CD4-positive, alpha-beta T cell treated with Interleukin-15 for 1 hour (primary cell): Measurements from ENCODE around the gene IGLL5.
A peak's percentile ranks its signal among the peaks of the same experiment; 100 is the strongest.
"Not testable (repeated sequence)": the region's sequence is repeated elsewhere in the genome, so short reads cannot be mapped to it uniquely, and the experiment has no call there.

Experiments
- DNase-seq: peaks from one replicate; pipeline ENCODE4 v3.0.0-alpha.2; 2020

The IGLL5 gene

GRCh38 chr22:22902247-22903001 is 14.8 kb downstream of the IGLL5 start:
- DNase-seq = no peak

- DNase-seq = no peak
Observed at GRCh38 chr22:22903355-22903777, 15.8 kb downstream of the IGLL5 start.

GRCh38 chr22:22903781-22904192 is 16.2 kb downstream of the IGLL5 start:
- not testable (repeated sequence) for DNase-seq

- not testable (repeated sequence) for DNase-seq
Observed at GRCh38 chr22:22904736-22905135, 17.1 kb downstream of the IGLL5 start.

- DNase-seq = not testable (repeated sequence)
Observed at GRCh38 chr22:22906391-22906790, 18.8 kb downstream of the IGLL5 start.

- no peak for DNase-seq
Observed at GRCh38 chr22:22906907-22907550, 19.4 kb downstream of the IGLL5 start.

GRCh38 chr22:22907551-22908494 is 20.2 kb downstream of the IGLL5 start:
- DNase-seq = no peak

- DNase-seq = no peak
Observed at GRCh38 chr22:22908495-22908861, 20.9 kb downstream of the IGLL5 start.

- no peak for DNase-seq
Observed at GRCh38 chr22:22908941-22909604, 21.5 kb downstream of the IGLL5 start.

- no peak for DNase-seq
Observed at GRCh38 chr22:22909605-22910271, 22.1 kb downstream of the IGLL5 start.

GRCh38 chr22:22910272-22911240 is 22.9 kb downstream of the IGLL5 start:
- DNase-seq = no peak

- DNase-seq = no peak
Observed at GRCh38 chr22:22911327-22912134, 23.9 kb downstream of the IGLL5 start.

- DNase-seq = peak; percentile 9
Observed at GRCh38 chr22:22912135-22912987, 24.7 kb downstream of the IGLL5 start.

GRCh38 chr22:22912988-22913253 is 25.3 kb downstream of the IGLL5 start:
- DNase-seq = no peak

- DNase-seq = peak; percentile 30
Observed at GRCh38 chr22:22913989-22914388, 26.4 kb downstream of the IGLL5 start.

GRCh38 chr22:22914726-22915669 is 27.4 kb downstream of the IGLL5 start:
- peak; percentile 12 for DNase-seq

- peak; percentile 16 for DNase-seq
Observed at GRCh38 chr22:22915670-22916035, 28.0 kb downstream of the IGLL5 start.
